ENCODE data around the gene C22orf23.

- no peak for TF ChIP-seq NFRKB (IDR thresholded peaks at IDR 0.05)
- no peak for TF ChIP-seq FOXM1 (IDR thresholded peaks at IDR 0.05; ENCODE audit: borderline replicate concordance)
- TF ChIP-seq ELF4 (IDR thresholded peaks at IDR 0.05), result no peak
- no peak for TF ChIP-seq ARNT (IDR thresholded peaks at IDR 0.05)
- TF ChIP-seq L3MBTL2 (conservative IDR thresholded peaks at IDR 0.05), result no peak
- TF ChIP-seq PKNOX1 (IDR thresholded peaks at IDR 0.05), result no peak
- no peak for TF ChIP-seq TARDBP (IDR thresholded peaks at IDR 0.05)
- no peak for TF ChIP-seq SP1 (IDR thresholded peaks at IDR 0.05)
- no peak for TF ChIP-seq ZNF384 (IDR thresholded peaks at IDR 0.05)
- no peak for TF ChIP-seq FOXK2 (IDR thresholded peaks at IDR 0.05)
- no peak for TF ChIP-seq CTBP1 (IDR thresholded peaks at IDR 0.05; ENCODE audit: borderline replicate concordance)
- no peak for TF ChIP-seq BHLHE40 (IDR thresholded peaks at IDR 0.05; ENCODE audit: borderline replicate concordance)
Observed at GRCh38 chr22:37967147-37967546, 13.7 kb upstream of the C22orf23 start.

Data from HEK293T (cell line).